Endothelial cell of umbilical vein (primary cell): ENCODE data around the gene ANO1. TPM values are rescaled to one million over a fixed set of nuclear protein-coding genes. Genes with fewer than 3 reads are reported as not detected.

Source experiments
- BruUV-seq: library from RNA; stranded (reverse); fragments of 400-500 nt; replicated peaks from 2 replicates; lab custom pipeline; 2021; lab: Mats Ljungman, UMichigan
- CTCF ChIA-PET: fragments of 300-600, 350-600 bp; sonication (Branson Sonifier 250); formaldehyde crosslinking; loops from one replicate; lab custom pipeline; 2021; ENCODE audit warnings: antibody characterized with exemption, inconsistent platforms; lab: Charles Lee
- POLR2A ChIA-PET: fragments of 300-600, 350-600 bp; sonication (Branson Sonifier 250); formaldehyde crosslinking; loops from one replicate; lab custom pipeline; 2021; ENCODE audit warnings: antibody characterized with exemption, inconsistent platforms; lab: Charles Lee
- DNase-seq: peaks from one replicate; pipeline ENCODE4 v3.0.0-alpha.2; 2011; ENCODE audit warnings: low read depth, low spot score
- FAIRE-seq: peaks from 2 replicates; lab custom pipeline; 2011; peaks lifted over from hg19 to GRCh38; lab: Jason Lieb, UNC
- H2AFZ ChIP-seq: 2 replicates; pipeline ENCODE4 v1.6.0; 2012; ENCODE audit warnings: low read depth, low read length, control low read depth, inconsistent platforms
- H3K27ac ChIP-seq: 2 replicates; pipeline ENCODE4 v1.5.1; 2011; ENCODE audit warnings: low read depth, mild to moderate bottlenecking, control low read depth, low read length, moderate library complexity; ENCODE audit not compliant: insufficient read depth
- H3K27me3 ChIP-seq, 2 experiments: 2 replicates each; pipeline versions ENCODE4 v1.6.0 to v1.6.1; 2011; ENCODE audit warnings: low read length in 2 of 2, mixed read lengths in 1 of 2; ENCODE audit not compliant: control insufficient read depth in 2 of 2, insufficient read depth in 2 of 2
- H3K36me3 ChIP-seq, 2 experiments: 2 replicates in 1 of 2; 3 replicates in 1 of 2; pipeline ENCODE4 v1.5.1; 2011; ENCODE audit warnings: low read length in 2 of 2, mild to moderate bottlenecking in 1 of 2, moderate library complexity in 1 of 2; ENCODE audit not compliant: control insufficient read depth in 2 of 2, insufficient read depth in 2 of 2; ENCODE audit errors: extremely low read depth in 1 of 2
- H3K4me1 ChIP-seq: 3 replicates; pipeline ENCODE4 v1.5.1; 2011; ENCODE audit warnings: mild to moderate bottlenecking, low read length; ENCODE audit not compliant: control insufficient read depth, insufficient read depth; ENCODE audit errors: extremely low read depth
- H3K4me2 ChIP-seq: 2 replicates; pipeline ENCODE4 v1.6.1; 2011; ENCODE audit warnings: low read length, control low read depth, mixed read lengths; ENCODE audit not compliant: insufficient read depth
- H3K4me3 ChIP-seq, 3 experiments: fragments of 200-600 bp in 1 of 3; sonication (generic), shearing (Covaris generic) in 1 of 3; replicated peaks in 1 of 3; 2 replicates each; pipeline ENCODE4 v1.5.1; 2011 to 2016; ENCODE audit warnings: control low read depth in 3 of 3, low read length in 3 of 3, mild to moderate bottlenecking in 2 of 3, inconsistent platforms in 1 of 3, low read depth in 1 of 3, moderate library complexity in 1 of 3; ENCODE audit not compliant: insufficient read depth in 1 of 3
- H3K79me2 ChIP-seq: 2 replicates; pipeline ENCODE4 v1.6.0; 2012; ENCODE audit warnings: low read length, inconsistent platforms; ENCODE audit not compliant: control insufficient read depth, insufficient read depth
- H3K9ac ChIP-seq: replicated peaks from 2 replicates; pipeline ENCODE3; 2011; ENCODE audit warnings: low read length, control low read depth; ENCODE audit not compliant: insufficient read depth; ENCODE audit errors: extremely low read depth
- H3K9me1 ChIP-seq: replicated peaks from 3 replicates; pipeline ENCODE4 v1.6.0; 2011; ENCODE audit warnings: mild to moderate bottlenecking, low read length; ENCODE audit not compliant: control insufficient read depth, insufficient read depth; ENCODE audit errors: extremely low read depth
- H3K9me3 ChIP-seq: replicated peaks from 2 replicates; pipeline ENCODE4 v1.5.1; 2012; ENCODE audit warnings: low read length, inconsistent platforms; ENCODE audit not compliant: control insufficient read depth, insufficient read depth
- H4K20me1 ChIP-seq: replicated peaks from 2 replicates; pipeline ENCODE3; 2011; ENCODE audit warnings: mild to moderate bottlenecking, low read length; ENCODE audit not compliant: control insufficient read depth, insufficient read depth; ENCODE audit errors: extremely low read depth
- FOS ChIP-seq: IDR thresholded peaks from 2 replicates; pipeline ENCODE4 v1.6.1; 2011; ENCODE audit warnings: mild to moderate bottlenecking, low read length, moderate library complexity, borderline replicate concordance; ENCODE audit not compliant: insufficient read depth
- GATA2 ChIP-seq: IDR thresholded peaks from 2 replicates; pipeline ENCODE4 v1.7.0; 2011; ENCODE audit warnings: low read depth, mild to moderate bottlenecking, moderate library complexity, mixed read lengths, low read length; ENCODE audit not compliant: insufficient read length, insufficient read depth
- JUN ChIP-seq: IDR thresholded peaks from 2 replicates; pipeline ENCODE4 v1.6.1; 2011; ENCODE audit warnings: borderline replicate concordance, low read depth; ENCODE audit not compliant: insufficient read length, insufficient read depth
- MYC ChIP-seq: IDR thresholded peaks from one replicate; pipeline ENCODE4 v1.6.1; 2011; ENCODE audit warnings: mild to moderate bottlenecking, low read depth, low read length
- POLR2A ChIP-seq: IDR thresholded peaks from 2 replicates; pipeline ENCODE4 v1.6.1; 2012; ENCODE audit warnings: low read depth, mild to moderate bottlenecking, control low read depth, low read length
- POLR2AphosphoS5 ChIP-seq: IDR thresholded peaks from 2 replicates; pipeline ENCODE4 v1.6.1; 2012; ENCODE audit warnings: low read depth, mild to moderate bottlenecking, control low read depth, low read length, moderate library complexity; ENCODE audit not compliant: insufficient read depth
- dilution Hi-C: fragments of 300-500 bp; cut with MboI; formaldehyde crosslinking; loops from one replicate; pipeline ENCODE4 v1.15.0; 2019; ENCODE audit warnings: low sequenced_read_pairs; ENCODE audit not compliant: extremely low pct_ligation_motif_present
- intact Hi-C: fragments of 100-400 bp; cut with micrococcal nuclease; formaldehyde crosslinking; loops from one replicate; pipeline ENCODE4 v1.10.0; 2022
- polyA plus RNA-seq, 4 experiments: library from polyadenylated mRNA; depleted of rRNA in 3 of 4; stranded (reverse) in 3 of 4; unstranded in 1 of 4; fragments of >200 nt; gene quantifications; 2 replicates each; pipeline versions ENCODE4 v1.2.1 to v1.2.3, GENCODE V29; 2011 to 2012; ENCODE audit warnings: missing spikeins in 1 of 4
- total RNA-seq: library from RNA; stranded (reverse); gene quantifications from 2 replicates; pipeline ENCODE4 v1.2.3, GENCODE V29; 2021
- TF ChIP-seq, protein P1 (sequence below): IDR thresholded peaks from 2 replicates; pipeline ENCODE4 v1.6.1; 2011; ENCODE audit not compliant: insufficient read depth, insufficient read length
- TF ChIP-seq, protein P2 (sequence below), 2 donors: IDR thresholded peaks; 1 replicate in 1 of 2; 2 replicates in 1 of 2; pipeline ENCODE4 v1.5.1; 2011; ENCODE audit warnings: low read length in 2 of 2, mild to moderate bottlenecking in 2 of 2, moderate library complexity in 2 of 2, control low read depth in 1 of 2, inconsistent platforms in 1 of 2, low read depth in 1 of 2; ENCODE audit not compliant: insufficient read depth in 1 of 2; ENCODE audit errors: extremely low read depth in 1 of 2

The ANO1 gene
- total and polyA plus RNA-seq, 2 donors (not counting 3 experiments of a cell fraction or from before 2014, with no cell fraction given): 0.03 to 0.40 TPM

DNA sequence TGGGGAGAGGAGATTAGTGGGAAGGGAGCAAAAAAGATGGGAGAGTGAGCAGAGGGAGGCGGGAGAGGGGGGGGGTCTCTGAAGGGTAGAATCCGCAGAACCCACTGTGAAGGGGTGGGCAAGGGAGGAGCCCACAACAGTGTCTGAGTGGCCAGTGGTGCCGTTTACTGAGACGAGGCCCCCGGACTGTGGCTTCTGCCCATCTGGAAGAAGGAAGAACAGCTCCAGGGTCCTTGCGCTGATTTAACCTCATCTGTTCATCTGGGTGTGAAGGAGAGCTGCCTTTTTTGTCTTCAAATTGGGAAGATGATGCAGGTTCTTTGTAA lies 45.7 kb upstream of the ANO1 start:
- Histone ChIP-seq H3K9me3 (no peaks in the 10 kb centered on the region), H3K9me1 (no peaks in the 10 kb centered on the region), H2AFZ (no peak overlapping the region), H3K79me2 (no peaks in the 10 kb centered on the region), H4K20me1 (no peaks in the 10 kb centered on the region), H3K9ac (no peak overlapping the region), H3K4me2 (no peak overlapping the region), H3K4me1 (no peaks in the 10 kb centered on the region), H3K27me3 (no peaks in the 10 kb centered on the region), H3K27ac (no peak overlapping the region), H3K36me3 (no peaks in the 10 kb centered on the region), H3K4me3 (no peak overlapping the region)
- dilution Hi-C loops (no loop called here), intact Hi-C loops (no loop called here)
- no TSS peak for BruUV-seq
- ChIA-PET POLR2A (no interaction called here), CTCF (no interaction called here)
- FAIRE-seq (no peak), DNase-seq (no peak)
- TF ChIP-seq, protein P1, sequence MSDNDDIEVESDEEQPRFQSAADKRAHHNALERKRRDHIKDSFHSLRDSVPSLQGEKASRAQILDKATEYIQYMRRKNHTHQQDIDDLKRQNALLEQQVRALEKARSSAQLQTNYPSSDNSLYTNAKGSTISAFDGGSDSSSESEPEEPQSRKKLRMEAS: no peak
- TF ChIP-seq, protein P2, sequence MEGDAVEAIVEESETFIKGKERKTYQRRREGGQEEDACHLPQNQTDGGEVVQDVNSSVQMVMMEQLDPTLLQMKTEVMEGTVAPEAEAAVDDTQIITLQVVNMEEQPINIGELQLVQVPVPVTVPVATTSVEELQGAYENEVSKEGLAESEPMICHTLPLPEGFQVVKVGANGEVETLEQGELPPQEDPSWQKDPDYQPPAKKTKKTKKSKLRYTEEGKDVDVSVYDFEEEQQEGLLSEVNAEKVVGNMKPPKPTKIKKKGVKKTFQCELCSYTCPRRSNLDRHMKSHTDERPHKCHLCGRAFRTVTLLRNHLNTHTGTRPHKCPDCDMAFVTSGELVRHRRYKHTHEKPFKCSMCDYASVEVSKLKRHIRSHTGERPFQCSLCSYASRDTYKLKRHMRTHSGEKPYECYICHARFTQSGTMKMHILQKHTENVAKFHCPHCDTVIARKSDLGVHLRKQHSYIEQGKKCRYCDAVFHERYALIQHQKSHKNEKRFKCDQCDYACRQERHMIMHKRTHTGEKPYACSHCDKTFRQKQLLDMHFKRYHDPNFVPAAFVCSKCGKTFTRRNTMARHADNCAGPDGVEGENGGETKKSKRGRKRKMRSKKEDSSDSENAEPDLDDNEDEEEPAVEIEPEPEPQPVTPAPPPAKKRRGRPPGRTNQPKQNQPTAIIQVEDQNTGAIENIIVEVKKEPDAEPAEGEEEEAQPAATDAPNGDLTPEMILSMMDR (IDR thresholded peaks at IDR 0.05; ENCODE audit: extremely low read depth in 1 of 2, insufficient read depth in 1 of 2, low read depth in 1 of 2, low read length in 2 of 2): no peak
- no peak for TF ChIP-seq POLR2AphosphoS5
- no peak for TF ChIP-seq GATA2
- no peak for TF ChIP-seq MYC
- TF ChIP-seq JUN: no peak
- no peak for TF ChIP-seq FOS
- TF ChIP-seq POLR2A: no peak
